NCI-H526 (cell line): Measurements from ENCODE around the gene AJM1.
"Not testable (repeated sequence)": the region's sequence is repeated elsewhere in the genome, so short reads cannot be mapped to it uniquely, and the experiment has no call there.

Source experiments
- DNase-seq, 2 experiments: peaks; one replicate each; lab custom pipeline; 2025; lab: John Stamatoyannopoulos, UW

AJM1 gene

DNA sequence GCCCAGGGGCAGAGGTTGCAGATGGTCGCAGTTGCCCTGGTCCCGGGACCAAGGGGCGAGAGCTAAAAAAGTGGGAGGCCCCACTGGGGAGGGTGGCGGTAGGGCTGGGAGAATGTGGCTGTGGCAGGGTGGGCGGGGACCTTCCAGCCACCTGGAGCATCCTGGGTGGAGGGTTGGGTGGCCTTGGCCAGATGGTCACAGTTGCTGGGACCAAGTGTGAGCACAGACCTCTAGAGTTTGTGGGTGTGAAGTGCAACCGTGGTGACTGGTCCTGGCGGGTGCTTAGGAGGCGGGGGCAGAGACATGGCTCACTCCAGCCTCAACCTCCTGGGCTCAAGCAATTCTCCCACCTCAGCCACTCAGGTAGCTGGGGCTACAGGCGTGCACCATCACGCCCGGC lies 38.4 kb downstream of the AJM1 start:
- DNase-seq: no peak

DNA sequence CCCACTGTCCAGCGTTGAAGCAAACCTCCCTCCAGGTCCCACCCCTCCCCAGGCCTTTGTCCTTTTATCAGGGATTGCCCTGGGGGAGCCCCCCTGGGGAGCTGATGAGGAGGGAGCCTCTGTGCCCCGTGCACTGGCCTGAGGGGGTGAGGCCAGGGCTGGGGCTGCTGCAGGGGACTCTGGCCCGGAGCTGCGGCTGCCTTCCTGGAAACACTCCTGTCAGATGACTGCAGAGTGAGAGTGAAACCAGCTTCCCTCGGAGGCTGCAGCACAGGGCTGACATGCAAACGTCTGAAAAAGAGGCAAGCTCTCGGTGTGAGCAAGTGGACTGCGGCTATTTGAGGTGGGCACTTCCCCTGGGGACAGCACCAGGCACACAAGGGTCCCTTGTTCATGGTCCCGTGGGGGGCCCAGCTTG lies 39.4 kb downstream of the AJM1 start:
- no peak for DNase-seq

GRCh38 chr9:136882109-136882946 lies 40.0 kb downstream of the AJM1 start:
- DNase-seq: no peak

DNA sequence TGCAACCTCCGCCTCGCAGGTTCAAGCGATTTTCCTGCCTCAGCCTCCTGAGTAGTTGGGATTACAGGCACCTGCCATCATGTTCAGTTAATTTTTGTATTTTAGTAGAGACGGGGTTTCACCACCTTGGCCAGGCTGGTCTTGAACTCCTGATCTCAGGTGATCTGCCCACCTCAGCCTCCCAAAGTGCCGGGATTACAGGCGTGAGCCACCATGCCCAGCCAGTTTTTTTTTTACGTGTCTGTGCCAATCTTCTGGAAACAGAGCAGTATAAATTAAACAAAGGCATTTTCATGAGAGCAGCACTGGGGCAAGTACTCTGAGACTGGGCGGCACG lies 40.6 kb downstream of the AJM1 start:
- DNase-seq: not testable (repeated sequence)

GRCh38 chr9:136883670-136884069 lies 41.4 kb downstream of the AJM1 start:
- DNase-seq: not testable (repeated sequence)

DNA sequence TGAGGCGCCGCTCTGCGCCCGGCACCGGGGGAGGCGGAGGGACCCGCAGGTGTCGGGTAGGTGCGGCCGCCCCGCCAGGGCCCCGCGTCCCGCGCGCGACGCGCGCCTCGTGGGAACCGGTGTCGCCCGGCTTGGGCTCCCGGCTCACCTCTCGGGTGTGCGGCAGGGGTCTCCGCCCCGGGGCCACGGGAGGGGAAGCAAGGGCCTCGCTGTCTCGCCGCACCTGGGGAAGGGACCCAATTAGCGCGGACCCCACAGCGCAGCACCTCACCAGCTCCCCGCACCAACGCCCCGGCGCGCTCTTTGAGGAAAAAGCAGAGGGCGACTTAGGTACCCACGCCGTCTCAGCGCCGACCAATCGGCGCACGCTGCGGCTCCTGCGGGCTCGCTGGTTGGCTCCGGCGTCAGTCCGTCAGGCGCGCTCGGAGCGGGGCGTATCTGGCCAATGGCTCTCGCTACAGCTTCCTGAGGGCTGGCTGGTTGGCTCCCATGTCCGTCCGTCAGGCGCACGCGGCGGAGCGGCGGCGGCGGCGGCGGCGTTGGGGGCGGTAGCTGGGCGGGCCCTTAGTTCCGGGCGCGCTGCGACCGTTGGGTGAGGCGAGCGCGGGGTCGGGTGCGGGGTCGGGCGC lies 43.8 kb downstream of the AJM1 start, which contains the start of gene TRAF2:
TRAF2 (plus strand) TSS at position 567 of the 629 bp plus-strand sequence. CDS start 12,225 bp downstream, outside the sequence.
- DNase-seq: peak; percentile 78 to 96

GRCh38 chr9:136886610-136887597 lies 44.6 kb downstream of the AJM1 start:
- DNase-seq: peak in 1 of 2 experiments; percentile 30

- no peak for DNase-seq
Measured at GRCh38 chr9:136888454-136888853, 46.2 kb downstream of the AJM1 start.

GRCh38 chr9:136889858-136890257 lies 47.6 kb downstream of the AJM1 start:
- no peak for DNase-seq

DNA sequence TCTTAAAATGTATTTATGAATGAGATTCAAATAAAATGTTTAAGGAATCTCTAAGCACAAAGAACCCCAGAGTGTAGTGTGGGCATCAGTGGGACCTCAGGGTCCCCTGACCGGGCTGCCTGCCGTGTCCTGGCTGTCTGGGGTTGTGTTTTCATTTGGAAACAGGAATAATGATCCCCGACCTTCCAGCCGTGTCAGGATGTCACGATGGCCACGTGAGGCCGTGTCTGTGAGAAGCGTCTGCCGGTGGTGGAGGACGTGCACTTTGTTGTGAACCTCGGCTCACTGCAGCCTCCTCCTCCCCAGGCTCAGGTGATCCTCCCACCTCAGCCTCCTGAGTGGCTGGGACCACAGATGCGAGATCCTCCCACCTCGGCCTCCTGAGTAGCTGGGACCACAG lies 48.4 kb downstream of the AJM1 start:
- no peak for DNase-seq
